ENCODE results near the gene BAHCC1.

The BAHCC1 gene

GRCh38 chr17:81470944-81471817 lies 75.9 kb downstream of the BAHCC1 start (continued):
- TF ChIP-seq ZSCAN18 (tag by site-specific recombination; IDR thresholded peaks at IDR 0.05), result no peak
- no peak for TF ChIP-seq ZNF133 (tag by site-specific recombination; IDR thresholded peaks at IDR 0.05)
- TF ChIP-seq ZNF114 (tag by site-specific recombination; IDR thresholded peaks at IDR 0.05), result no peak
- TF ChIP-seq ZNF48 (tag by site-specific recombination; IDR thresholded peaks at IDR 0.05), result no peak

- H3K36me3 ChIP-seq (ENCODE audit: control insufficient read depth in 2 of 2, insufficient read depth in 1 of 2, low read length in 2 of 2), result peaks cover 0 to under 1% of the 10 kb centered on the region in 2 experiments; a peak in 1 of 3 replicates
- CTCF ChIA-PET, result interaction anchor here (0.7 to 1.0 kb wide), 3 partner anchors 13 to 70 kb away, joined by 3 to 9 read pairs (median 4); no protein-coding TSS in a partner anchor
Observed at GRCh38 chr17:81471818-81472456, 76.7 kb downstream of the BAHCC1 start.

GRCh38 chr17:81473019-81473418 lies 77.8 kb downstream of the BAHCC1 start:
- Histone ChIP-seq H3K4me1 (ENCODE audit: control insufficient read depth, insufficient read depth, low read length) (no peaks in the 10 kb centered on the region), H3K36me3 (ENCODE audit: control insufficient read depth in 2 of 2, insufficient read depth in 1 of 2, low read length in 2 of 2) (no peaks in the 10 kb centered on the region), H3K9me3 (ENCODE audit: control insufficient read depth, insufficient read depth, low read depth, low read length) (no peaks in the 10 kb centered on the region), H3K4me3 (ENCODE audit: low read depth, low read length) (no peak overlapping the region), H3K27ac (ENCODE audit: extremely low read depth, low read depth, low read length) (no peak overlapping the region)
- ChIA-PET CTCF (interaction anchor here (0.6 to 2.4 kb wide), 4 partner anchors 12 to 364 kb away, joined by 3 to 15 read pairs (median 4); no protein-coding TSS in a partner anchor), POLR2A (interaction anchor here (0.5 to 0.6 kb wide), 2 partner anchors 14 to 105 kb away, joined by 3 to 4 read pairs; no protein-coding TSS in a partner anchor)
- TF ChIP-seq SCRT2 (tag by site-specific recombination; IDR thresholded peaks at IDR 0.05), result peak; percentile 73
- no peak for TF ChIP-seq HOXC10 (CRISPR knock-in tag; IDR thresholded peaks at IDR 0.05)

More at GRCh38 chr17:81471818-81472456, 76.7 kb downstream of the BAHCC1 start:
- no peaks in the 10 kb centered on the region for H3K9me3 ChIP-seq (ENCODE audit: control insufficient read depth, insufficient read depth, low read depth, low read length)
- no peak overlapping the region for H3K27ac ChIP-seq (ENCODE audit: extremely low read depth, low read depth, low read length)
- H3K4me3 ChIP-seq (ENCODE audit: low read depth, low read length), result no peak overlapping the region
- no peaks in the 10 kb centered on the region for H3K4me1 ChIP-seq (ENCODE audit: control insufficient read depth, insufficient read depth, low read length)
- POLR2A ChIA-PET, result interaction anchor here (1.0 kb wide), 1 partner anchor 41 kb away, joined by 3 read pairs; the partner anchor contains the start of gene ACTG1
- TF ChIP-seq SP2 (tag by site-specific recombination; IDR thresholded peaks at IDR 0.05) (peak; percentile 42), YY2 (tag by site-specific recombination; IDR thresholded peaks at IDR 0.05) (peak; percentile 67; the same call in 1 of the 2 replicates), ZNF555 (tag by site-specific recombination; conservative IDR thresholded peaks at IDR 0.05) (no peak), KLF7 (tag by site-specific recombination; IDR thresholded peaks at IDR 0.05; ENCODE audit: borderline replicate concordance) (no peak), MZF1 (tag by site-specific recombination; IDR thresholded peaks at IDR 0.05; ENCODE audit: borderline replicate concordance) (peak; percentile 48; the same call in 1 of the 2 replicates), ZNF623 (tag by site-specific recombination; IDR thresholded peaks at IDR 0.05) (no peak), ZBTB44 (tag by site-specific recombination; IDR thresholded peaks at IDR 0.05) (peak; percentile 25; the same call in 1 of the 2 replicates)

GRCh38 chr17:81474958-81475357 lies 79.7 kb downstream of the BAHCC1 start:
- no peaks in the 10 kb centered on the region for H3K36me3 ChIP-seq (ENCODE audit: control insufficient read depth in 2 of 2, insufficient read depth in 1 of 2, low read length in 2 of 2)
- POLR2A ChIA-PET, result interaction anchor here (0.5 to 1.0 kb wide), 2 partner anchors 14 to 158 kb away, joined by 3 to 5 read pairs; no protein-coding TSS in a partner anchor

More at GRCh38 chr17:81474958-81475357, 79.7 kb downstream of the BAHCC1 start:
- Histone ChIP-seq H3K9me3 (ENCODE audit: control insufficient read depth, insufficient read depth, low read depth, low read length) (no peaks in the 10 kb centered on the region), H3K4me1 (ENCODE audit: control insufficient read depth, insufficient read depth, low read length) (no peaks in the 10 kb centered on the region), H3K27ac (ENCODE audit: extremely low read depth, low read depth, low read length) (no peak overlapping the region), H3K4me3 (ENCODE audit: low read depth, low read length) (no peak overlapping the region)
- TF ChIP-seq ZNF350 (tag by site-specific recombination; IDR thresholded peaks at IDR 0.05), result no peak
- no peak for TF ChIP-seq ZNF501 (tag by site-specific recombination; IDR thresholded peaks at IDR 0.05)
- TF ChIP-seq ZNF76 (tag by site-specific recombination; IDR thresholded peaks at IDR 0.05; ENCODE audit: borderline replicate concordance, low read depth), result no peak
- TF ChIP-seq ZSCAN4 (tag by site-specific recombination; IDR thresholded peaks at IDR 0.05), result no peak
- TF ChIP-seq ZNF513 (tag by site-specific recombination; IDR thresholded peaks at IDR 0.05), result no peak
- TF ChIP-seq ZNF324 (tag by site-specific recombination; IDR thresholded peaks at IDR 0.05), result no peak
- TF ChIP-seq ZNF426 (tag by site-specific recombination; IDR thresholded peaks at IDR 0.05), result no peak
- CTCF ChIA-PET, result interaction anchor here (0.6 to 2.4 kb wide), 4 partner anchors 10 to 180 kb away, joined by 3 to 15 read pairs (median 4); partner anchors contain the start of gene SLC38A10

Data from HEK293 (cell line).